ENCODE data around the gene KCNMB2.

Gene KCNMB2

GRCh38 chr3:178634975-178635374 is 98.7 kb downstream of the KCNMB2 start:
- in situ Hi-C loops (cut with HindIII; ENCODE audit: low sequenced_read_pairs), result no loop called here

GRCh38 chr3:178637802-178638201 is 101.6 kb downstream of the KCNMB2 start:
- in situ Hi-C loops (cut with HindIII; ENCODE audit: low sequenced_read_pairs), result no loop called here

GRCh38 chr3:178645503-178645902 is 109.3 kb downstream of the KCNMB2 start:
- in situ Hi-C loops (cut with HindIII; ENCODE audit: low sequenced_read_pairs), result no loop called here

- in situ Hi-C loops (cut with HindIII; ENCODE audit: low sequenced_read_pairs), result no loop called here
These were observed 110.1 kb downstream of the KCNMB2 start for GRCh38 chr3:178646186-178646862.

- in situ Hi-C loops (cut with HindIII; ENCODE audit: low sequenced_read_pairs), result no loop called here
These were observed 119.3 kb downstream of the KCNMB2 start for GRCh38 chr3:178655488-178655887.

- in situ Hi-C loops (cut with HindIII; ENCODE audit: low sequenced_read_pairs), result no loop called here
These were observed 122.6 kb downstream of the KCNMB2 start for GRCh38 chr3:178658694-178659325.

GRCh38 chr3:178663201-178663934 is 127.1 kb downstream of the KCNMB2 start:
- in situ Hi-C loops (cut with HindIII; ENCODE audit: low sequenced_read_pairs), result no loop called here

- in situ Hi-C loops (cut with HindIII; ENCODE audit: low sequenced_read_pairs), result no loop called here
These were observed 129.5 kb downstream of the KCNMB2 start for GRCh38 chr3:178665747-178666146.

GRCh38 chr3:178669022-178669601 is 132.9 kb downstream of the KCNMB2 start:
- in situ Hi-C loops (cut with HindIII; ENCODE audit: low sequenced_read_pairs), result no loop called here

GRCh38 chr3:178669758-178670157 is 133.5 kb downstream of the KCNMB2 start:
- in situ Hi-C loops (cut with HindIII; ENCODE audit: low sequenced_read_pairs), result no loop called here

- in situ Hi-C loops (cut with HindIII; ENCODE audit: low sequenced_read_pairs), result no loop called here
These were observed 135.1 kb downstream of the KCNMB2 start for GRCh38 chr3:178671377-178671776.

GRCh38 chr3:178671791-178672190 is 135.6 kb downstream of the KCNMB2 start:
- in situ Hi-C loops (cut with HindIII; ENCODE audit: low sequenced_read_pairs), result no loop called here

GRCh38 chr3:178672275-178672674 is 136.0 kb downstream of the KCNMB2 start:
- in situ Hi-C loops (cut with HindIII; ENCODE audit: low sequenced_read_pairs), result no loop called here

GRCh38 chr3:178673529-178673928 is 137.3 kb downstream of the KCNMB2 start:
- in situ Hi-C loops (cut with HindIII; ENCODE audit: low sequenced_read_pairs), result no loop called here

GRCh38 chr3:178676077-178676476 is 139.8 kb downstream of the KCNMB2 start:
- in situ Hi-C loops (cut with HindIII; ENCODE audit: low sequenced_read_pairs), result no loop called here

- in situ Hi-C loops (cut with HindIII; ENCODE audit: low sequenced_read_pairs), result no loop called here
These were observed 140.9 kb downstream of the KCNMB2 start for GRCh38 chr3:178676942-178677790.

GRCh38 chr3:178677961-178678360 is 141.7 kb downstream of the KCNMB2 start:
- in situ Hi-C loops (cut with HindIII; ENCODE audit: low sequenced_read_pairs), result no loop called here

- in situ Hi-C loops (cut with HindIII; ENCODE audit: low sequenced_read_pairs), result no loop called here
These were observed 143.8 kb downstream of the KCNMB2 start for GRCh38 chr3:178680037-178680436.

GRCh38 chr3:178680489-178680888 is 144.3 kb downstream of the KCNMB2 start:
- in situ Hi-C loops (cut with HindIII; ENCODE audit: low sequenced_read_pairs), result no loop called here

GRCh38 chr3:178684881-178685590 is 148.8 kb downstream of the KCNMB2 start:
- in situ Hi-C loops (cut with HindIII; ENCODE audit: low sequenced_read_pairs), result no loop called here
